Esophagus (tissue), 2 donors: ENCODE data around the gene HSPA6. TPM values are rescaled to one million over a fixed set of nuclear protein-coding genes. Genes with fewer than 3 reads are reported as not detected.
"Not testable (repeated sequence)": the region's sequence is repeated elsewhere in the genome, so short reads cannot be mapped to it uniquely, and the experiment has no call there.

ENCODE experiments used
- H3K27ac ChIP-seq, 2 donors: one replicate each; pipeline ENCODE4 v1.5.1; 2013; ENCODE audit warnings: low read depth in 2 of 2, mild to moderate bottlenecking in 2 of 2, inconsistent platforms in 1 of 2, low read length in 1 of 2, moderate library complexity in 1 of 2
- H3K27me3 ChIP-seq, 2 donors: one replicate each; pipeline ENCODE4 v1.6.1; 2013; ENCODE audit warnings: low read length in 2 of 2, control low read depth in 1 of 2, mild to moderate bottlenecking in 1 of 2; ENCODE audit not compliant: insufficient read depth in 2 of 2, control insufficient read depth in 1 of 2
- H3K36me3 ChIP-seq, 2 donors: one replicate each; pipeline ENCODE4 v1.6.1; 2013; ENCODE audit warnings: low read length in 1 of 2; ENCODE audit not compliant: control insufficient read depth in 2 of 2, insufficient read depth in 2 of 2
- H3K4me1 ChIP-seq, 2 donors: one replicate each; pipeline ENCODE4 v1.6.1; 2013; ENCODE audit warnings: low read length in 1 of 2; ENCODE audit not compliant: control insufficient read depth in 2 of 2, insufficient read depth in 2 of 2
- H3K4me3 ChIP-seq, 2 donors: one replicate each; pipeline ENCODE4 v1.5.1; 2013; ENCODE audit warnings: low read length in 2 of 2, mild to moderate bottlenecking in 2 of 2, low read depth in 1 of 2, moderate library complexity in 1 of 2
- H3K9me3 ChIP-seq, 2 donors: one replicate each; pipeline ENCODE4 v1.6.1; 2013; ENCODE audit warnings: mild to moderate bottlenecking in 2 of 2, low read depth in 1 of 2, low read length in 1 of 2, moderate library complexity in 1 of 2; ENCODE audit not compliant: control insufficient read depth in 2 of 2, insufficient read depth in 1 of 2
- WGBS, 2 donors: extraction: QIAGEN DNeasy Blood & Tissue Kit; methylation state at CpG; one replicate each; pipeline ENCODE4 v1.1.7; 2013; 5-methylcytosine and 5-hydroxymethylcytosine counted together
- polyA plus RNA-seq, 2 donors: library from polyadenylated mRNA; stranded (reverse); fragments of 200-250 nt; gene quantifications; one replicate each; pipeline ENCODE4 v1.2.3, GENCODE V29; 2013
- donor health status: healthy with polysubstance abuse.
- donor health status: Bipolar disorder and iron deficiency.

HSPA6 gene
- polyA plus RNA-seq: 1 to 10 TPM in 1 of 2 donors, under 1 TPM in 1; 0.79 to 1.2 TPM

DNA sequence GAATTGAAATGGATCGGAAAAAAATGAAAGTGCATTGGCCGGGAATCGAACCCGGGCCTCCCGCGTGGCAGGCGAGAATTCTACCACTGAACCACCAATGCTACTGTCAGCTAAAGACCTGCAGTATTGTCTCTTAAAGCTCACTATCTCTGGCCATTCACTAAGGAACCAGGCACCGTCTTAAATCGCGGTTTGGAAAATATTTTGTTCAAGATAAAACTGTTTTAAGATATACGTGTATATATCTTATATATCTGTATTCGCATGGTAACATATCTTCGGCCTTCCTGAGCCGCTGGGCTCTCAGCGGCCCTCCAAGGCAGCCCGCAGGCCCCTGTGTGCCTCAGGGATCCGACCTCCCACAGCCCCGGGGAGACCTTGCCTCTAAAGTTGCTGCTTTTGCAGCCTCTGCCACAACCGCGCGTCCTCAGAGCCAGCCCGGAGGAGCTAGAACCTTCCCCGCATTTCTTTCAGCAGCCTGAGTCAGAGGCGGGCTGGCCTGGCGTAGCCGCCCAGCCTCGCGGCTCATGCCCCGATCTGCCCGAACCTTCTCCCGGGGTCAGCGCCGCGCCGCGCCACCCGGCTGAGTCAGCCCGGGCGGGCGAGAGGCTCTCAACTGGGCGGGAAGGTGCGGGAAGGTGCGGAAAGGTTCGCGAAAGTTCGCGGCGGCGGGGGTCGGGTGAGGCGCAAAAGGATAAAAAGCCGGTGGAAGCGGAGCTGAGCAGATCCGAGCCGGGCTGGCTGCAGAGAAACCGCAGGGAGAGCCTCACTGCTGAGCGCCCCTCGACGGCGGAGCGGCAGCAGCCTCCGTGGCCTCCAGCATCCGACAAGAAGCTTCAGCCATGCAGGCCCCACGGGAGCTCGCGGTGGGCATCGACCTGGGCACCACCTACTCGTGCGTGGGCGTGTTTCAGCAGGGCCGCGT lies at the start of gene HSPA6:
TSS of gene HSPA6 (plus strand) at position 724 of the 925 bp plus-strand sequence. CDS start at position 843, 119 bp downstream.
- H3K9me3 ChIP-seq, H3K27me3 ChIP-seq, H3K4me1 ChIP-seq, H3K36me3 ChIP-seq: not testable (repeated sequence)
- Histone ChIP-seq H3K4me3 (peak within 1 kb of the TSS; percentile 59 to 79), H3K27ac (peak within 1 kb of the TSS; percentile 87 to 89)
- 0 to 1% methylated on average over 59 to 63 of the region's 72 CpGs for WGBS, 2 donors

DNA sequence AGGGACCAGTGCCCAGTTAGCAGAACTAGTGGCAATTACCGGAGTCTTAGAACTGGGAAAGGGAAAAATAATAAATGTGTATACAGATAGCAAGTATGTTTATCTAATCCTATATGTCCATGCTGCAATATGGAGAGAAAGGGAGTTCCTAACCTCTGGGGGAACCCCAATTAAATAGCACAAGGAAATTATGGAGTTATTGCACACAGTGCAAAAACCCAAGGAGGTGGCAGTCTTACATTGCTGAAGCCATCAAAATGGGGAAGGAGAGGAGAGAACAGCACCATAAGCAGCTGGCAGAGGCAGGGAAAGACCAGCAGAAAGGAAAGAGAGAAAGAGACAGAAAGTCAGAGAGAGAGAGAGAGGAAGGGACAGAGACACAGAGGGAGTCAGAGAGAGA lies 46.6 kb upstream of the HSPA6 start:
- 96 to 98% methylated on average over 1 of the region's 1 CpG for WGBS, 2 donors
- not testable (repeated sequence) for H3K4me3 ChIP-seq, H3K27me3 ChIP-seq, H3K36me3 ChIP-seq, H3K9me3 ChIP-seq, H3K27ac ChIP-seq
- H3K4me1 ChIP-seq: peaks cover 0 to 10% of the 10 kb centered on the region in 2 donors

- 87 to 90% methylated on average over 13 to 15 of the region's 15 CpGs for WGBS, 2 donors
- no peak overlapping the region for H3K27ac ChIP-seq
- H3K4me3 ChIP-seq: no peak overlapping the region
- no peaks in the 10 kb centered on the region for H3K36me3 ChIP-seq
- no peaks in the 10 kb centered on the region for H3K27me3 ChIP-seq
- H3K4me1 ChIP-seq: peaks cover 0 to 10% of the 10 kb centered on the region in 2 donors
- H3K9me3 ChIP-seq: peaks cover 0 to 3% of the 10 kb centered on the region in 2 donors
These were observed 45.4 kb upstream of the HSPA6 start for GRCh38 chr1:161478985-161479384.

GRCh38 chr1:161480381-161481035 lies 43.8 kb upstream of the HSPA6 start:
- H3K27me3 ChIP-seq: no peaks in the 10 kb centered on the region
- peaks cover 0 to 3% of the 10 kb centered on the region in 2 donors for H3K9me3 ChIP-seq
- WGBS, 2 donors: 72 to 85% methylated on average over 20 of the region's 20 CpGs
- H3K4me1 ChIP-seq: peaks cover 0 to 10% of the 10 kb centered on the region in 2 donors
- no peaks in the 10 kb centered on the region for H3K36me3 ChIP-seq
- H3K27ac ChIP-seq: no peak overlapping the region
- no peak overlapping the region for H3K4me3 ChIP-seq

GRCh38 chr1:161481624-161482392 lies 42.5 kb upstream of the HSPA6 start:
- Histone ChIP-seq H3K27me3 (no peaks in the 10 kb centered on the region), H3K9me3 (peaks cover 0 to 3% of the 10 kb centered on the region in 2 donors), H3K36me3 (no peaks in the 10 kb centered on the region), H3K4me3 (no peak overlapping the region), H3K27ac (no peak overlapping the region), H3K4me1 (peaks cover 0 to 10% of the 10 kb centered on the region in 2 donors)
- 55 to 64% methylated on average over 13 of the region's 13 CpGs for WGBS, 2 donors

GRCh38 chr1:161482610-161483009 lies 41.7 kb upstream of the HSPA6 start:
- H3K4me1 ChIP-seq: peaks cover 0 to 10% of the 10 kb centered on the region in 2 donors
- no peak overlapping the region for H3K27ac ChIP-seq
- no peaks in the 10 kb centered on the region for H3K27me3 ChIP-seq
- no peaks in the 10 kb centered on the region for H3K36me3 ChIP-seq
- no peak overlapping the region for H3K4me3 ChIP-seq
- peaks cover 0 to 3% of the 10 kb centered on the region in 2 donors for H3K9me3 ChIP-seq
- 63 to 75% methylated on average over 6 of the region's 6 CpGs for WGBS, 2 donors

DNA sequence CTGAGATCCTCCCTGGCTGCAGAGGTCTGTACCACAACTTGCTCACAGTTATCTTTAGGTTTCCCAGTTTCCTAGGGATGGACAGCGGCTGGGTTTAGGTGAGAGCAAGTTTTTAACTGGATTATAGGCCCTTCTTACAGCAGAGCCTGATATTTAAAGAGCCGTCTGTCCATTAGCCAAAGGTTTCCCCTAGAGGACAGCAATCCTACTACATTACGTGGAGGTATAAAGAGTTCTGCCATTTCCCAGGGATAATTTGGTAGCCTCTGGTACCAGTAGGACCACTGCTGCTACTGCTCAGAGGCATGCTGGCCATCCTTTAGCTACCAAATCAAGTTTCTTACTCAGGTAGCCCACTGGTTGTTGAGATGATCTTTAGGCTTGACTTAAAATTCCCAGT lies 41.0 kb upstream of the HSPA6 start:
- WGBS, 2 donors: 76 to 84% methylated on average over 3 of the region's 3 CpGs
- no peaks in the 10 kb centered on the region for H3K27me3 ChIP-seq

GRCh38 chr1:161484613-161485012 lies 39.7 kb upstream of the HSPA6 start:
- Histone ChIP-seq H3K36me3 (no peaks in the 10 kb centered on the region), H3K27me3 (no peaks in the 10 kb centered on the region), H3K9me3 (no peaks in the 10 kb centered on the region), H3K27ac (no peak overlapping the region), H3K4me3 (no peak overlapping the region), H3K4me1 (peaks cover 0 to 10% of the 10 kb centered on the region in 2 donors)
- 87% methylated on average over 2 of the region's 2 CpGs for WGBS, 2 donors

More for the DNA sequence above, 41.0 kb upstream of the HSPA6 start:
- H3K27ac ChIP-seq: no peak overlapping the region
- no peak overlapping the region for H3K4me3 ChIP-seq
- no peaks in the 10 kb centered on the region for H3K36me3 ChIP-seq
- H3K4me1 ChIP-seq: peaks cover 0 to 10% of the 10 kb centered on the region in 2 donors
- peaks cover 0 to 3% of the 10 kb centered on the region in 2 donors for H3K9me3 ChIP-seq
